ENCODE data around the gene NLRP5. TPM values are rescaled to one million over a fixed set of nuclear protein-coding genes. Genes with fewer than 3 reads are reported as not detected.

NLRP5 gene
- total and polyA plus RNA-seq, 2 of the 8 experiments (the other 6 are each of a cell fraction or from before 2014, with no cell fraction given) = not detected

DNA sequence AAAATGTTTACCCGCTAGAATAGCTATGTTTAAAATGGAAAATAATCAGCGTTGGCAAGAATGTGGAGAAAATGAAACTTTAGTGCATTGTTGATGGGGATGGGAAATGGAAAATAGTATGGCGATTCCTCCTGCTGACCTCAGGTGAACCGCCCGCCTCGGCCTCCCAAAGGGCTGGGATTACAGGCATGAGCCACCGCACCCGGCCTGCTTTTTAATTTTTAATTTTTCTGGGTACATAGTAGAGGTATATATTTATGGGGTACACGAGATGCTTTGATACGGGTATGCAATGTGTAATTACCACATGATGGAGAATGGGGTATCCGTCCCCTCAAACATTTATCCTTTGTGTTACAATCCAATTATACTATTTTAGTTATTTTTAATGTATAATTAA lies 46.3 kb upstream of the NLRP5 start:
- Histone ChIP-seq H2AK5ac (ENCODE audit: low read depth, low read length) (no peak overlapping the region), H3K23ac (ENCODE audit: insufficient read length) (no peak overlapping the region), H3K4ac (replicated peaks; ENCODE audit: insufficient read length, low read depth, low read length) (no peak overlapping the region), H3K23me2 (ENCODE audit: low read depth, low read length) (no peaks in the 10 kb centered on the region), H3K18ac (ENCODE audit: extremely low read depth, low read length) (no peak overlapping the region), H3K27ac (ENCODE audit: low read depth, low read length) (no peak overlapping the region), H2BK20ac (ENCODE audit: low read length) (no peak overlapping the region), H4K91ac (replicated peaks; ENCODE audit: insufficient read length, low read length) (no peak overlapping the region), H2BK15ac (ENCODE audit: low read length) (no peak overlapping the region), H3K79me1 (ENCODE audit: low read depth, low read length) (no peaks in the 10 kb centered on the region), H3K9me3 (ENCODE audit: insufficient read depth in 2 of 2, low read depth in 1 of 2, low read length in 1 of 2) (peaks cover 37 to 69% of the 10 kb centered on the region in 2 experiments), H4K20me1 (replicated peaks in 1 of 2; ENCODE audit: control insufficient read depth in 1 of 2, insufficient read depth in 2 of 2, low read length in 2 of 2) (no peaks in the 10 kb centered on the region), H3K9ac (replicated peaks in 1 of 4; ENCODE audit: extremely low read depth in 1 of 4, low read depth in 3 of 4, low read length in 3 of 4) (no peak overlapping the region), H4K5ac (ENCODE audit: insufficient read length, low read depth, low read length) (no peak overlapping the region), H2BK12ac (ENCODE audit: low read depth, low read length) (no peak overlapping the region), H2BK120ac (replicated peaks; ENCODE audit: low read depth, low read length) (no peak overlapping the region), H3K14ac (ENCODE audit: insufficient read length) (no peak overlapping the region), H3K4me3 (ENCODE audit: extremely low read depth in 1 of 4, insufficient read depth in 2 of 4, low read depth in 3 of 4, low read length in 4 of 4) (no peak overlapping the region), H3K79me2 (ENCODE audit: control insufficient read depth in 1 of 2, insufficient read depth in 2 of 2, low read length in 2 of 2) (no peaks in the 10 kb centered on the region), H4K8ac (ENCODE audit: extremely low read depth, insufficient read depth, low read length) (no peak overlapping the region), H3K4me1 (replicated peaks in 1 of 4; ENCODE audit: control insufficient read depth in 3 of 4, insufficient read depth in 4 of 4, low read length in 3 of 4) (no peaks in the 10 kb centered on the region), H3K36me3 (ENCODE audit: control insufficient read depth in 2 of 4, insufficient read depth in 4 of 4, low read length in 3 of 4) (no peaks in the 10 kb centered on the region), H3K4me2 (ENCODE audit: insufficient read depth in 1 of 2, low read depth in 2 of 2, low read length in 2 of 2) (no peak overlapping the region), H2AFZ (ENCODE audit: low read length) (no peak overlapping the region), H2BK5ac (ENCODE audit: low read depth, low read length) (no peak overlapping the region), H3K56ac (replicated peaks; ENCODE audit: insufficient read length, low read depth, low read length) (no peak overlapping the region), H3K27me3 (replicated peaks in 1 of 4; ENCODE audit: control insufficient read depth in 3 of 4, extremely low read depth in 1 of 4, insufficient read depth in 3 of 4, low read length in 3 of 4) (no peaks in the 10 kb centered on the region)
- DNase-seq (ENCODE audit: low read depth in 1 of 2, low spot score in 2 of 2) = no peak
- POLR2A ChIA-PET (ENCODE audit: partially characterized antibody) = no interaction called here
- FAIRE-seq = no peak
- 75% methylated on average over 11 of the region's 11 CpGs; no CpG with 5 or more reads in 1 of the 2 experiments for WGBS, 2 experiments (ENCODE audit: extremely low coverage in 1 of 2, insufficient coverage in 1 of 2, insufficient read length in 1 of 2, insufficient replicate concordance in 2 of 2, low coverage in 1 of 2, low lambda C conversion rate in 2 of 2, missing lambda C conversion rate in 1 of 2)
- CTCF ChIA-PET (ENCODE audit: partially characterized antibody) = interaction anchor here (1.2 kb wide), 1 partner anchor 9 kb away, joined by 3 read pairs; no protein-coding TSS in a partner anchor
- TF ChIP-seq RFX5 (IDR thresholded peaks at IDR 0.05; ENCODE audit: borderline replicate concordance, low read depth, low read length) (no peak), EZH2 (IDR thresholded peaks at IDR 0.05; ENCODE audit: low read depth, low read length, severe bottlenecking) (no peak), RBBP5 (IDR thresholded peaks at IDR 0.05; ENCODE audit: borderline replicate concordance, low read depth, low read length) (no peak), RXRA (IDR thresholded peaks at IDR 0.05; ENCODE audit: insufficient read depth, low read depth, low read length) (no peak), SAP30 (IDR thresholded peaks at IDR 0.05; ENCODE audit: insufficient read depth, insufficient replicate concordance, low read length) (no peak), TCF12 (IDR thresholded peaks at IDR 0.05; ENCODE audit: low read depth, low read length) (no peak), NANOG (IDR thresholded peaks at IDR 0.05; ENCODE audit: insufficient read depth, low read depth, low read length, poor library complexity, severe bottlenecking) (no peak), EP300 (IDR thresholded peaks at IDR 0.05; ENCODE audit: borderline replicate concordance in 1 of 2, low read depth in 2 of 2, low read length in 2 of 2) (no peak), YY1 (IDR thresholded peaks at IDR 0.05; ENCODE audit: low read depth, low read length) (no peak), EGR1 (IDR thresholded peaks at IDR 0.05; ENCODE audit: borderline replicate concordance, low read depth, low read length) (no peak), TEAD4 (IDR thresholded peaks at IDR 0.05; ENCODE audit: low read depth, low read length) (no peak)
- TF ChIP-seq, protein P1, sequence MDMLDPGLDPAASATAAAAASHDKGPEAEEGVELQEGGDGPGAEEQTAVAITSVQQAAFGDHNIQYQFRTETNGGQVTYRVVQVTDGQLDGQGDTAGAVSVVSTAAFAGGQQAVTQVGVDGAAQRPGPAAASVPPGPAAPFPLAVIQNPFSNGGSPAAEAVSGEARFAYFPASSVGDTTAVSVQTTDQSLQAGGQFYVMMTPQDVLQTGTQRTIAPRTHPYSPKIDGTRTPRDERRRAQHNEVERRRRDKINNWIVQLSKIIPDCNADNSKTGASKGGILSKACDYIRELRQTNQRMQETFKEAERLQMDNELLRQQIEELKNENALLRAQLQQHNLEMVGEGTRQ (IDR thresholded peaks at IDR 0.05; ENCODE audit: low read length) = no peak
- TF ChIP-seq, protein P2, sequence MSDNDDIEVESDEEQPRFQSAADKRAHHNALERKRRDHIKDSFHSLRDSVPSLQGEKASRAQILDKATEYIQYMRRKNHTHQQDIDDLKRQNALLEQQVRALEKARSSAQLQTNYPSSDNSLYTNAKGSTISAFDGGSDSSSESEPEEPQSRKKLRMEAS (IDR thresholded peaks at IDR 0.05) = no peak
